ENCODE data around the gene HTR5A. TPM values are rescaled to one million over a fixed set of nuclear protein-coding genes. Genes with fewer than 3 reads are reported as not detected.

Gene HTR5A
- total RNA-seq, 1 experiment from 2014 or later: not detected

DNA sequence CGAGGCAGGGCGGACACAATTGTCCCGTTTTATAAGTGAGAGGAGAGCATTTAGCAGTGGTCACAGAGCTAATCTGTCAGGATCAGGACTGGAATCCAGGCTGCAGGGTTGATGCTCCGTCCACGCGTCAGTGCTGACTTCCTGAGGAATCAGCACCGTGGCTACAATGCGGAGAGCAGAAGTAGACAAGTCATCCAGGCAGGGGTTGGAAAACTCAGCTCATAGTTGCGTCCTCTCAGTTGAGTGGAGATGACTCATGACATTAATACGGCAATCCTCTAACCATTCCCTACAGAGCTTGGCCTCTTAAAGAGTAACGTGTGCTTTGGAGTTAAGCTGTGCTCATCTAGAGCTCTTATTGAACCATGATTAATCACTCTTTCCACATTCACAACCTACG, 17.1 kb upstream of the HTR5A start:
- Histone ChIP-seq H3K4me1 (ENCODE audit: control insufficient read depth, insufficient read depth, low read length) (no peaks in the 10 kb centered on the region), H3K36me3 (ENCODE audit: control insufficient read depth, insufficient read depth, low read length) (no peaks in the 10 kb centered on the region), H3K27me3 (ENCODE audit: control insufficient read depth, insufficient read depth, low read length) (no peaks in the 10 kb centered on the region), H3K4me3 (ENCODE audit: low read depth in 2 of 2, low read length in 2 of 2) (no peak overlapping the region), H3K27ac (ENCODE audit: low read length) (no peak overlapping the region), H3K9me3 (ENCODE audit: control insufficient read depth, insufficient read depth, low read depth, low read length) (no peaks in the 10 kb centered on the region)
- ChIA-PET POLR2A (no interaction called here), CTCF (no interaction called here)
- DNase-seq (ENCODE audit: low read depth, low spot score) (no peak), ATAC-seq (peak; percentile 56; the same call in 1 of the 2 replicates)
- in situ Hi-C loops (cut with HindIII; ENCODE audit: low pct_unique_long_range_greater_than_20kb, low sequenced_read_pairs) (no loop called here), intact Hi-C loops (cut with micrococcal nuclease; ENCODE audit: unreplicated experiment) (no loop called here)
- no TSS peak for BruUV-seq (replicated peaks)
- TF ChIP-seq TCF7L2 (IDR thresholded peaks at IDR 0.05; ENCODE audit: low read depth, low read length): no peak
- TF ChIP-seq, protein P1, sequence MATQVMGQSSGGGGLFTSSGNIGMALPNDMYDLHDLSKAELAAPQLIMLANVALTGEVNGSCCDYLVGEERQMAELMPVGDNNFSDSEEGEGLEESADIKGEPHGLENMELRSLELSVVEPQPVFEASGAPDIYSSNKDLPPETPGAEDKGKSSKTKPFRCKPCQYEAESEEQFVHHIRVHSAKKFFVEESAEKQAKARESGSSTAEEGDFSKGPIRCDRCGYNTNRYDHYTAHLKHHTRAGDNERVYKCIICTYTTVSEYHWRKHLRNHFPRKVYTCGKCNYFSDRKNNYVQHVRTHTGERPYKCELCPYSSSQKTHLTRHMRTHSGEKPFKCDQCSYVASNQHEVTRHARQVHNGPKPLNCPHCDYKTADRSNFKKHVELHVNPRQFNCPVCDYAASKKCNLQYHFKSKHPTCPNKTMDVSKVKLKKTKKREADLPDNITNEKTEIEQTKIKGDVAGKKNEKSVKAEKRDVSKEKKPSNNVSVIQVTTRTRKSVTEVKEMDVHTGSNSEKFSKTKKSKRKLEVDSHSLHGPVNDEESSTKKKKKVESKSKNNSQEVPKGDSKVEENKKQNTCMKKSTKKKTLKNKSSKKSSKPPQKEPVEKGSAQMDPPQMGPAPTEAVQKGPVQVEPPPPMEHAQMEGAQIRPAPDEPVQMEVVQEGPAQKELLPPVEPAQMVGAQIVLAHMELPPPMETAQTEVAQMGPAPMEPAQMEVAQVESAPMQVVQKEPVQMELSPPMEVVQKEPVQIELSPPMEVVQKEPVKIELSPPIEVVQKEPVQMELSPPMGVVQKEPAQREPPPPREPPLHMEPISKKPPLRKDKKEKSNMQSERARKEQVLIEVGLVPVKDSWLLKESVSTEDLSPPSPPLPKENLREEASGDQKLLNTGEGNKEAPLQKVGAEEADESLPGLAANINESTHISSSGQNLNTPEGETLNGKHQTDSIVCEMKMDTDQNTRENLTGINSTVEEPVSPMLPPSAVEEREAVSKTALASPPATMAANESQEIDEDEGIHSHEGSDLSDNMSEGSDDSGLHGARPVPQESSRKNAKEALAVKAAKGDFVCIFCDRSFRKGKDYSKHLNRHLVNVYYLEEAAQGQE (IDR thresholded peaks at IDR 0.05; ENCODE audit: insufficient read depth in 1 of 2, low read depth in 2 of 2, low read length in 1 of 2): no peak
- TF ChIP-seq, protein P2, sequence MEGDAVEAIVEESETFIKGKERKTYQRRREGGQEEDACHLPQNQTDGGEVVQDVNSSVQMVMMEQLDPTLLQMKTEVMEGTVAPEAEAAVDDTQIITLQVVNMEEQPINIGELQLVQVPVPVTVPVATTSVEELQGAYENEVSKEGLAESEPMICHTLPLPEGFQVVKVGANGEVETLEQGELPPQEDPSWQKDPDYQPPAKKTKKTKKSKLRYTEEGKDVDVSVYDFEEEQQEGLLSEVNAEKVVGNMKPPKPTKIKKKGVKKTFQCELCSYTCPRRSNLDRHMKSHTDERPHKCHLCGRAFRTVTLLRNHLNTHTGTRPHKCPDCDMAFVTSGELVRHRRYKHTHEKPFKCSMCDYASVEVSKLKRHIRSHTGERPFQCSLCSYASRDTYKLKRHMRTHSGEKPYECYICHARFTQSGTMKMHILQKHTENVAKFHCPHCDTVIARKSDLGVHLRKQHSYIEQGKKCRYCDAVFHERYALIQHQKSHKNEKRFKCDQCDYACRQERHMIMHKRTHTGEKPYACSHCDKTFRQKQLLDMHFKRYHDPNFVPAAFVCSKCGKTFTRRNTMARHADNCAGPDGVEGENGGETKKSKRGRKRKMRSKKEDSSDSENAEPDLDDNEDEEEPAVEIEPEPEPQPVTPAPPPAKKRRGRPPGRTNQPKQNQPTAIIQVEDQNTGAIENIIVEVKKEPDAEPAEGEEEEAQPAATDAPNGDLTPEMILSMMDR (IDR thresholded peaks at IDR 0.05): no peak

DNA sequence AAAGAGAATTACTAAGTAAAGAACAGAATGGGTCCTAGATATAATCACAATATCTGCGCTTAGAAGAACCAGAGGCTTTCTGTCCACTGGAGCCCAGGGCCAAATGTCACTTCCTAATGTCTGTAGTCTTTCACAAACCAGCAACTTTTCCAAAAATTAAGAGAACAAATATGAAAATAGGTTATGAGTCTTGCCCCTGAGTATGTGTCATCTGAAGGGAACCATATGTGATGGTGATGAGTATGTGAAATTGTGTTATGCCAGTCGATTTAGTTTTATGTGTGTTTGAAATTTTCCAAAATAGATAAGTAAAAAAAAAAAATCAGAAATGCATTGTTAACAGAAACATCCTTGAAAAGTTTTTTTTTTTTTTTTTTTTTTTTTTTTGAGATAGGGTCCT, 15.4 kb upstream of the HTR5A start:
- Histone ChIP-seq H3K27me3 (ENCODE audit: control insufficient read depth, insufficient read depth, low read length) (no peaks in the 10 kb centered on the region), H3K27ac (ENCODE audit: low read length) (no peak overlapping the region), H3K4me3 (ENCODE audit: low read depth in 2 of 2, low read length in 2 of 2) (no peak overlapping the region), H3K36me3 (ENCODE audit: control insufficient read depth, insufficient read depth, low read length) (no peaks in the 10 kb centered on the region), H3K9me3 (ENCODE audit: control insufficient read depth, insufficient read depth, low read depth, low read length) (no peaks in the 10 kb centered on the region), H3K4me1 (ENCODE audit: control insufficient read depth, insufficient read depth, low read length) (no peaks in the 10 kb centered on the region)
- no peak for DNase-seq (ENCODE audit: low read depth, low spot score)
- ATAC-seq: no peak
- in situ Hi-C loops (cut with HindIII; ENCODE audit: low pct_unique_long_range_greater_than_20kb, low sequenced_read_pairs): no loop called here
- no TSS peak for BruUV-seq (replicated peaks)
- TF ChIP-seq, protein P2 (IDR thresholded peaks at IDR 0.05): no peak
- no peak for TF ChIP-seq POLR2AphosphoS5 (IDR thresholded peaks at IDR 0.05; ENCODE audit: low read depth, low read length)
- TF ChIP-seq, protein P1 (IDR thresholded peaks at IDR 0.05; ENCODE audit: insufficient read depth in 1 of 2, low read depth in 2 of 2, low read length in 1 of 2): no peak
- no peak for TF ChIP-seq TCF7L2 (IDR thresholded peaks at IDR 0.05; ENCODE audit: low read depth, low read length)
- TF ChIP-seq SIN3A (IDR thresholded peaks at IDR 0.05; ENCODE audit: borderline replicate concordance, insufficient read depth, low read depth, low read length): no peak
- ChIA-PET CTCF (no interaction called here), POLR2A (no interaction called here)
- intact Hi-C loops (cut with micrococcal nuclease; ENCODE audit: unreplicated experiment): no loop called here
